Measurements from ENCODE around the gene FBXL7. TPM values are rescaled to one million over a fixed set of nuclear protein-coding genes. Genes with fewer than 3 reads are reported as not detected.

FBXL7 gene
- total and polyA plus RNA-seq, 9 of the 15 experiments (the other 6 are each of a cell fraction or from before 2014, with no cell fraction given) = 0.04 to 0.08 TPM; not detected in 7

DNA sequence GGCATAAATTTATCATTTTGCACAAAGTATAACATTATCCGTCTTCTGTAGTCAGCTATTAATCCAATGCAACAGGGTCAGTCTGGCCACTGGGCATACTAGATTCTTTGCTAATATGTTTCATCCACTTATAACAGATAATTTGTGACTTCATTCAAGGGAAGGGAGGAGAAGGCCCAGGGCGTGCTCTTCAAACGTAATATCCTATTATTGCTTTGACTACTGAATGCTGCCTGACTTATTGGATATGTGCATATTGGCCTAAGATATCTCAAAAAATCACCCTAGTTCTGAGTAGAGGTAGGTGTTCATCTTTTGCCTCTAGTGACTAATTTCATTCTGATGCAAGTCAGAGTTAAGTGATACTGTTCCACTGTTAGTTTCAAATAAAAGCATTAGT is 6.9 kb downstream of the FBXL7 start:
- H3K4me1 ChIP-seq (replicated peaks in 1 of 2; ENCODE audit: control insufficient read depth in 2 of 2, insufficient read depth in 2 of 2, low read length in 2 of 2) = no peaks in the 10 kb centered on the region
- H3K36me3 ChIP-seq (ENCODE audit: control insufficient read depth, insufficient read depth, low read length) = no peaks in the 10 kb centered on the region
- WGBS (ENCODE audit: insufficient coverage, low coverage, missing lambda C conversion rate) = 2% methylated on average over 3 of the region's 3 CpGs
- no peaks in the 10 kb centered on the region for H3K27me3 ChIP-seq (ENCODE audit: control insufficient read depth in 2 of 2, insufficient read depth in 2 of 2, low read length in 2 of 2)
- no peak overlapping the region for H3K27ac ChIP-seq (ENCODE audit: extremely low read depth, low read depth, low read length)
- no peak overlapping the region for H2AFZ ChIP-seq (ENCODE audit: low read depth, low read length)
- no peak overlapping the region for H3K4me2 ChIP-seq (ENCODE audit: insufficient read depth, low read length)
- no peaks in the 10 kb centered on the region for H4K20me1 ChIP-seq (replicated peaks; ENCODE audit: control insufficient read depth, insufficient read depth, low read length)
- intact Hi-C loops (cut with micrococcal nuclease) = no loop called here
- FAIRE-seq (no peak), DNase-seq (ENCODE audit: extremely low read depth in 1 of 4, low spot score in 3 of 4) (no peak), ATAC-seq (no peak)
- H3K79me2 ChIP-seq (ENCODE audit: control insufficient read depth, insufficient read depth, low read length) = no peaks in the 10 kb centered on the region
- no TSS peak for BruUV-seq (replicated peaks)
- in situ Hi-C loops (cut with MboI) = no loop called here
- H3K9ac ChIP-seq (ENCODE audit: insufficient read depth in 1 of 2, low read depth in 2 of 2, low read length in 2 of 2) = no peak overlapping the region
- TF ChIP-seq RCOR1 (IDR thresholded peaks at IDR 0.05; ENCODE audit: borderline replicate concordance in 1 of 2, low read depth in 2 of 2, low read length in 2 of 2) (no peak), TAF9B (IDR thresholded peaks at IDR 0.05; ENCODE audit: partially characterized antibody) (no peak), ZNF197 (CRISPR knock-in tag; IDR thresholded peaks at IDR 0.05; ENCODE audit: low read depth) (no peak), HDAC3 (IDR thresholded peaks at IDR 0.05; ENCODE audit: borderline replicate concordance, partially characterized antibody) (no peak), ZNF347 (CRISPR knock-in tag; IDR thresholded peaks at IDR 0.05; ENCODE audit: low read depth) (no peak), PHF21A (IDR thresholded peaks at IDR 0.05; ENCODE audit: borderline replicate concordance, low read depth) (no peak), TCF3 (CRISPR knock-in tag; IDR thresholded peaks at IDR 0.05) (no peak), ZNF140 (CRISPR knock-in tag; IDR thresholded peaks at IDR 0.05) (no peak), SREBF2 (CRISPR knock-in tag; IDR thresholded peaks at IDR 0.05) (no peak), TAF7 (tag; IDR thresholded peaks at IDR 0.05) (no peak), ZC3H8 (IDR thresholded peaks at IDR 0.05) (no peak), ZNF217 (CRISPR knock-in tag; IDR thresholded peaks at IDR 0.05) (no peak), HIVEP1 (CRISPR knock-in tag; IDR thresholded peaks at IDR 0.05) (no peak), MLLT1 (IDR thresholded peaks at IDR 0.05) (no peak), POLR2G (IDR thresholded peaks at IDR 0.05; ENCODE audit: low read depth, low read length) (no peak)
- TF ChIP-seq, protein P1, sequence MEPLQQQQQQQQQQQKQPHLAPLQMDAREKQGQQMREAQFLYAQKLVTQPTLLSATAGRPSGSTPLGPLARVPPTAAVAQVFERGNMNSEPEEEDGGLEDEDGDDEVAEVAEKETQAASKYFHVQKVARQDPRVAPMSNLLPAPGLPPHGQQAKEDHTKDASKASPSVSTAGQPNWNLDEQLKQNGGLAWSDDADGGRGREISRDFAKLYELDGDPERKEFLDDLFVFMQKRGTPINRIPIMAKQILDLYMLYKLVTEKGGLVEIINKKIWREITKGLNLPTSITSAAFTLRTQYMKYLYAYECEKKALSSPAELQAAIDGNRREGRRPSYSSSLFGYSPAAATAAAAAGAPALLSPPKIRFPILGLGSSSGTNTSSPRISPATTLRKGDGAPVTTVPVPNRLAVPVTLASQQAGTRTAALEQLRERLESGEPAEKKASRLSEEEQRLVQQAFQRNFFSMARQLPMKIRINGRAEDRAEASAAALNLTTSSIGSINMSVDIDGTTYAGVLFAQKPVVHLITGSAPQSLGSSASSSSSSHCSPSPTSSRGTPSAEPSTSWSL (CRISPR knock-in tag; IDR thresholded peaks at IDR 0.05; ENCODE audit: borderline replicate concordance) = no peak
- H3K4me3 ChIP-seq = no peak overlapping the region
- ChIA-PET POLR2A (no interaction called here), CTCF (ENCODE audit: low intra/inter-chr PET ratio) (no interaction called here)
- no peaks in the 10 kb centered on the region for H3K9me1 ChIP-seq (ENCODE audit: control insufficient read depth, insufficient read depth, low read length)
- H3K9me3 ChIP-seq (replicated peaks; ENCODE audit: control insufficient read depth, insufficient read depth, low read depth, low read length) = no peaks in the 10 kb centered on the region

Measured in K562 (cell line).